Endothelial cell of umbilical vein (primary cell): ENCODE data around the gene COL4A2. TPM values are rescaled to one million over a fixed set of nuclear protein-coding genes. Genes with fewer than 3 reads are reported as not detected.

Experiments
- BruUV-seq: library from RNA; stranded (reverse); fragments of 400-500 nt; replicated peaks from 2 replicates; lab custom pipeline; 2021; lab: Mats Ljungman, UMichigan
- CTCF ChIA-PET: fragments of 300-600, 350-600 bp; sonication (Branson Sonifier 250); formaldehyde crosslinking; loops from one replicate; lab custom pipeline; 2021; ENCODE audit warnings: antibody characterized with exemption, inconsistent platforms; lab: Charles Lee
- POLR2A ChIA-PET: fragments of 300-600, 350-600 bp; sonication (Branson Sonifier 250); formaldehyde crosslinking; loops from one replicate; lab custom pipeline; 2021; ENCODE audit warnings: antibody characterized with exemption, inconsistent platforms; lab: Charles Lee
- DNase-seq: peaks from one replicate; pipeline ENCODE4 v3.0.0-alpha.2; 2011; ENCODE audit warnings: low read depth, low spot score
- FAIRE-seq: peaks from 2 replicates; lab custom pipeline; 2011; peaks lifted over from hg19 to GRCh38; lab: Jason Lieb, UNC
- H2AFZ ChIP-seq: 2 replicates; pipeline ENCODE4 v1.6.0; 2012; ENCODE audit warnings: low read depth, low read length, control low read depth, inconsistent platforms
- H3K27ac ChIP-seq: 2 replicates; pipeline ENCODE4 v1.5.1; 2011; ENCODE audit warnings: low read depth, mild to moderate bottlenecking, control low read depth, low read length, moderate library complexity; ENCODE audit not compliant: insufficient read depth
- H3K27me3 ChIP-seq, 2 experiments: 2 replicates each; pipeline versions ENCODE4 v1.6.0 to v1.6.1; 2011; ENCODE audit warnings: low read length in 2 of 2, mixed read lengths in 1 of 2; ENCODE audit not compliant: control insufficient read depth in 2 of 2, insufficient read depth in 2 of 2
- H3K36me3 ChIP-seq, 2 experiments: 2 replicates in 1 of 2; 3 replicates in 1 of 2; pipeline ENCODE4 v1.5.1; 2011; ENCODE audit warnings: low read length in 2 of 2, mild to moderate bottlenecking in 1 of 2, moderate library complexity in 1 of 2; ENCODE audit not compliant: control insufficient read depth in 2 of 2, insufficient read depth in 2 of 2; ENCODE audit errors: extremely low read depth in 1 of 2
- H3K4me1 ChIP-seq: 3 replicates; pipeline ENCODE4 v1.5.1; 2011; ENCODE audit warnings: mild to moderate bottlenecking, low read length; ENCODE audit not compliant: control insufficient read depth, insufficient read depth; ENCODE audit errors: extremely low read depth
- H3K4me2 ChIP-seq: 2 replicates; pipeline ENCODE4 v1.6.1; 2011; ENCODE audit warnings: low read length, control low read depth, mixed read lengths; ENCODE audit not compliant: insufficient read depth
- H3K4me3 ChIP-seq, 3 experiments: fragments of 200-600 bp in 1 of 3; sonication (generic), shearing (Covaris generic) in 1 of 3; replicated peaks in 1 of 3; 2 replicates each; pipeline ENCODE4 v1.5.1; 2011 to 2016; ENCODE audit warnings: control low read depth in 3 of 3, low read length in 3 of 3, mild to moderate bottlenecking in 2 of 3, inconsistent platforms in 1 of 3, low read depth in 1 of 3, moderate library complexity in 1 of 3; ENCODE audit not compliant: insufficient read depth in 1 of 3
- H3K79me2 ChIP-seq: 2 replicates; pipeline ENCODE4 v1.6.0; 2012; ENCODE audit warnings: low read length, inconsistent platforms; ENCODE audit not compliant: control insufficient read depth, insufficient read depth
- H3K9ac ChIP-seq: replicated peaks from 2 replicates; pipeline ENCODE3; 2011; ENCODE audit warnings: low read length, control low read depth; ENCODE audit not compliant: insufficient read depth; ENCODE audit errors: extremely low read depth
- H3K9me1 ChIP-seq: replicated peaks from 3 replicates; pipeline ENCODE4 v1.6.0; 2011; ENCODE audit warnings: mild to moderate bottlenecking, low read length; ENCODE audit not compliant: control insufficient read depth, insufficient read depth; ENCODE audit errors: extremely low read depth
- H3K9me3 ChIP-seq: replicated peaks from 2 replicates; pipeline ENCODE4 v1.5.1; 2012; ENCODE audit warnings: low read length, inconsistent platforms; ENCODE audit not compliant: control insufficient read depth, insufficient read depth
- H4K20me1 ChIP-seq: replicated peaks from 2 replicates; pipeline ENCODE3; 2011; ENCODE audit warnings: mild to moderate bottlenecking, low read length; ENCODE audit not compliant: control insufficient read depth, insufficient read depth; ENCODE audit errors: extremely low read depth
- CTCF ChIP-seq, 2 donors: IDR thresholded peaks; 1 replicate in 1 of 2; 2 replicates in 1 of 2; pipeline ENCODE4 v1.5.1; 2011; ENCODE audit warnings: low read length in 2 of 2, mild to moderate bottlenecking in 2 of 2, moderate library complexity in 2 of 2, control low read depth in 1 of 2, inconsistent platforms in 1 of 2, low read depth in 1 of 2; ENCODE audit not compliant: insufficient read depth in 1 of 2; ENCODE audit errors: extremely low read depth in 1 of 2
- FOS ChIP-seq: IDR thresholded peaks from 2 replicates; pipeline ENCODE4 v1.6.1; 2011; ENCODE audit warnings: mild to moderate bottlenecking, low read length, moderate library complexity, borderline replicate concordance; ENCODE audit not compliant: insufficient read depth
- GATA2 ChIP-seq: IDR thresholded peaks from 2 replicates; pipeline ENCODE4 v1.7.0; 2011; ENCODE audit warnings: low read depth, mild to moderate bottlenecking, moderate library complexity, mixed read lengths, low read length; ENCODE audit not compliant: insufficient read length, insufficient read depth
- JUN ChIP-seq: IDR thresholded peaks from 2 replicates; pipeline ENCODE4 v1.6.1; 2011; ENCODE audit warnings: borderline replicate concordance, low read depth; ENCODE audit not compliant: insufficient read length, insufficient read depth
- POLR2A ChIP-seq: IDR thresholded peaks from 2 replicates; pipeline ENCODE4 v1.6.1; 2012; ENCODE audit warnings: low read depth, mild to moderate bottlenecking, control low read depth, low read length
- dilution Hi-C: fragments of 300-500 bp; cut with MboI; formaldehyde crosslinking; loops from one replicate; pipeline ENCODE4 v1.15.0; 2019; ENCODE audit warnings: low sequenced_read_pairs; ENCODE audit not compliant: extremely low pct_ligation_motif_present
- intact Hi-C: fragments of 100-400 bp; cut with micrococcal nuclease; formaldehyde crosslinking; loops from one replicate; pipeline ENCODE4 v1.10.0; 2022
- polyA plus RNA-seq, 4 experiments: library from polyadenylated mRNA; depleted of rRNA in 3 of 4; stranded (reverse) in 3 of 4; unstranded in 1 of 4; fragments of >200 nt; gene quantifications; 2 replicates each; pipeline versions ENCODE4 v1.2.1 to v1.2.3, GENCODE V29; 2011 to 2012; ENCODE audit warnings: missing spikeins in 1 of 4
- total RNA-seq: library from RNA; stranded (reverse); gene quantifications from 2 replicates; pipeline ENCODE4 v1.2.3, GENCODE V29; 2021

The COL4A2 gene
- total and polyA plus RNA-seq, 2 donors (not counting 3 experiments of a cell fraction or from before 2014, with no cell fraction given) = 792 to 940 TPM

GRCh38 chr13:110560601-110561343 lies 253.7 kb downstream of the COL4A2 start:
- no peaks in the 10 kb centered on the region for H3K9me3 ChIP-seq
- BruUV-seq = no TSS peak
- H4K20me1 ChIP-seq = no peaks in the 10 kb centered on the region
- DNase-seq (peak; percentile 38), FAIRE-seq (no peak)
- H3K79me2 ChIP-seq = no peaks in the 10 kb centered on the region
- H3K9ac ChIP-seq = no peak overlapping the region
- H3K4me2 ChIP-seq = peak overlapping the region; percentile 80
- no peaks in the 10 kb centered on the region for H3K36me3 ChIP-seq
- no peak for TF ChIP-seq CTCF (IDR thresholded peaks at IDR 0.05; ENCODE audit: extremely low read depth in 1 of 2, insufficient read depth in 1 of 2, low read depth in 1 of 2, low read length in 2 of 2)
- peak; percentile 57 for TF ChIP-seq GATA2
- no peak for TF ChIP-seq JUN
- no peak for TF ChIP-seq POLR2A
- TF ChIP-seq FOS = no peak
- peaks cover 8% of the 10 kb centered on the region for H3K4me1 ChIP-seq
- POLR2A ChIA-PET = no interaction called here
- intact Hi-C loops (loop anchor here (2.0 kb wide), 1 partner anchor 14 kb away; no protein-coding TSS in a partner anchor), dilution Hi-C loops (no loop called here)
- peak overlapping the region; percentile 57 to 73 (median 62) for H3K4me3 ChIP-seq
- CTCF ChIA-PET = interaction anchor here (1.5 kb wide), 2 partner anchors 12 to 105 kb away, joined by 4 to 8 read pairs; no protein-coding TSS in a partner anchor
- no peak overlapping the region for H3K27ac ChIP-seq
- peaks cover 11 to 20% of the 10 kb centered on the region in 2 experiments for H3K27me3 ChIP-seq
- H3K9me1 ChIP-seq = no peaks in the 10 kb centered on the region
- H2AFZ ChIP-seq = peak overlapping the region; percentile 96
